Lower leg skin (tissue), 3 donors: ENCODE measurements around the gene KSR2.

Source experiments
- POLR2A ChIP-seq, 2 donors: fragments of 450-650 bp; IDR thresholded peaks; one replicate each; pipeline ENCODE4 v1.6.1; 2016 to 2017; ENCODE audit warnings: antibody characterized with exemption in 2 of 2, mild to moderate bottlenecking in 1 of 2, moderate library complexity in 1 of 2
- TF ChIP-seq, protein P1 (sequence below), 3 donors: fragments of 450-650 bp; IDR thresholded peaks; one replicate each; pipeline ENCODE4 v1.5.1; 2016; ENCODE audit warnings: antibody characterized with exemption in 3 of 3, mild to moderate bottlenecking in 3 of 3, moderate library complexity in 2 of 3

DNA sequence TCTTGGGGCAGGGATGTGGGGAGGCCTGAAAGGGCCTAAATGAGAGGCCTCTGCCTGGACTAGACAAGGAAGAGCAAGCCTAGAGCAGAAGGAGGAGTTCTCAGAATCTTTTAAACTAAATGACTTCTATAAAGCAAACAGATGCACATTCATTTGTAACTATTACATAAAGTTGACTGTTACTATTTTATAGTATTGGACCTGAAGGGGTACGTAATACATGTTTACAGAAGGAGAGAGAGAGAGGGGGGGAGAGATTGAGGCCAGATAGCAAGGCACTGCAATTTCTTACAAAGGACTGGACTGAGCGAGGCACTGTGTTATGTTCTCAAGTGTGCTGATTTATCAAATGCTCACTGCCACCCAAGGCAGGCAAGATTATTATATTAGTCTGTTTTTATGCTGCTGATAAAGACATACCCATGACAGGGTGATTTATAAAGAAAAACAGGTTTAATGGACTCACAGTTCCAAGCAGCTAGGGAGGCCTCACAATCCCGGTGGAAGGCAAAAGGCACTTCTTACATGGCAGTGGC lies 391.6 kb downstream of the KSR2 start:
- TF ChIP-seq, protein P1, sequence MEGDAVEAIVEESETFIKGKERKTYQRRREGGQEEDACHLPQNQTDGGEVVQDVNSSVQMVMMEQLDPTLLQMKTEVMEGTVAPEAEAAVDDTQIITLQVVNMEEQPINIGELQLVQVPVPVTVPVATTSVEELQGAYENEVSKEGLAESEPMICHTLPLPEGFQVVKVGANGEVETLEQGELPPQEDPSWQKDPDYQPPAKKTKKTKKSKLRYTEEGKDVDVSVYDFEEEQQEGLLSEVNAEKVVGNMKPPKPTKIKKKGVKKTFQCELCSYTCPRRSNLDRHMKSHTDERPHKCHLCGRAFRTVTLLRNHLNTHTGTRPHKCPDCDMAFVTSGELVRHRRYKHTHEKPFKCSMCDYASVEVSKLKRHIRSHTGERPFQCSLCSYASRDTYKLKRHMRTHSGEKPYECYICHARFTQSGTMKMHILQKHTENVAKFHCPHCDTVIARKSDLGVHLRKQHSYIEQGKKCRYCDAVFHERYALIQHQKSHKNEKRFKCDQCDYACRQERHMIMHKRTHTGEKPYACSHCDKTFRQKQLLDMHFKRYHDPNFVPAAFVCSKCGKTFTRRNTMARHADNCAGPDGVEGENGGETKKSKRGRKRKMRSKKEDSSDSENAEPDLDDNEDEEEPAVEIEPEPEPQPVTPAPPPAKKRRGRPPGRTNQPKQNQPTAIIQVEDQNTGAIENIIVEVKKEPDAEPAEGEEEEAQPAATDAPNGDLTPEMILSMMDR (IDR thresholded peaks at IDR 0.05), result no peak
- no peak for TF ChIP-seq POLR2A (IDR thresholded peaks at IDR 0.05)
